Activated CD8-positive, alpha-beta memory T cell treated with anti-CD3 and anti-CD28 coated beads, Interleukin-2, amount 10 ng/mL, durations not matched to agents 7 days and 5 days (primary cell): ENCODE data around the gene NDUFB3. TPM values are rescaled to one million over a fixed set of nuclear protein-coding genes. Genes with fewer than 3 reads are reported as not detected.
A peak's percentile ranks its signal among the peaks of the same experiment; 100 is the strongest.

Experiments used
- ATAC-seq: fragments of 150-1000 bp; cut with Tn5 transposase; one replicate; pipeline ENCODE4 v1.10.0; 2021; ENCODE audit warnings: moderate library complexity
- CTCF ChIA-PET: fragments of 350-600 bp; sonication (Branson Sonifier 250); formaldehyde crosslinking; loops from one replicate; lab custom pipeline; 2021; ENCODE audit warnings: antibody characterized with exemption; lab: Charles Lee
- DNase-seq: peaks from one replicate; pipeline ENCODE4 v3.0.0-alpha.2; 2020
- H3K27ac Mint-ChIP-seq: one replicate; pipeline ENCODE4 v1.8.0; 2021; ENCODE audit warnings: mild to moderate bottlenecking, mixed read lengths
- H3K27me3 Mint-ChIP-seq: one replicate; pipeline ENCODE4 v1.8.0; 2021; ENCODE audit warnings: mixed read lengths
- H3K36me3 Mint-ChIP-seq: one replicate; pipeline ENCODE4 v1.8.0; 2021; ENCODE audit warnings: mild to moderate bottlenecking, mixed read lengths
- H3K4me1 Mint-ChIP-seq: one replicate; pipeline ENCODE4 v1.8.0; 2021; ENCODE audit warnings: mixed read lengths
- H3K4me3 Mint-ChIP-seq: one replicate; pipeline ENCODE4 v1.8.0; 2021; ENCODE audit warnings: mild to moderate bottlenecking, moderate library complexity, mixed read lengths
- H3K9me3 Mint-ChIP-seq: one replicate; pipeline ENCODE4 v1.8.0; 2022; ENCODE audit warnings: low read depth, mixed read lengths
- total RNA-seq, 2 experiments: library from RNA; stranded (reverse); gene quantifications; one replicate each; pipeline ENCODE4 v1.2.3, GENCODE V29; 2021

Gene NDUFB3
- total RNA-seq, 2 experiments from 2014 or later = 116 to 141 TPM

DNA sequence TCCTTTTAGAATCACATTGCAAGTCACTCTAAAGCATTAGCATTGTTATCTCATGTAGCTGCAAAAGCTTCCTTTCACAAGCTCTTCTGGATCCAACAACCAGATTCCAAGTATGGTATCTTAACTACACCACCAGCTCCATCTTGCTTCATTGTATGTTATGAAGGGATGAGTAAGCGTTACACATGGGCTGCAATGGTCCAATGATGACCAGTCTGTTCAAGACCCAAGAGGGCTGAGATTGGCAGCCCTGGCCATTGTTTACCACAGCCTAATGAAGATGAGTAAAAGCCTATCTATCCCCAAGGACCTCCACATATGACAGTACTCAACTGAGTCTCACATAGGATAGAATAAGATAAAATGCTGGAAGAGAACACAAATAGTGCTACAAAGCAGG lies 50.5 kb downstream of the NDUFB3 start:
- peak overlapping the region; percentile 95 for H3K4me3 Mint-ChIP-seq
- ATAC-seq (no peak), DNase-seq (peak; percentile 63)
- no peaks in the 10 kb centered on the region for H3K9me3 Mint-ChIP-seq
- H3K27ac Mint-ChIP-seq = peak overlapping the region; percentile 90
- peaks cover 65% of the 10 kb centered on the region for H3K36me3 Mint-ChIP-seq
- CTCF ChIA-PET = interaction anchor here (1.0 to 4.0 kb wide), 5 partner anchors 9 to 110 kb away, joined by 3 to 34 read pairs (median 7); no protein-coding TSS in a partner anchor
- H3K27me3 Mint-ChIP-seq = no peaks in the 10 kb centered on the region
- peaks cover 60% of the 10 kb centered on the region for H3K4me1 Mint-ChIP-seq

DNA sequence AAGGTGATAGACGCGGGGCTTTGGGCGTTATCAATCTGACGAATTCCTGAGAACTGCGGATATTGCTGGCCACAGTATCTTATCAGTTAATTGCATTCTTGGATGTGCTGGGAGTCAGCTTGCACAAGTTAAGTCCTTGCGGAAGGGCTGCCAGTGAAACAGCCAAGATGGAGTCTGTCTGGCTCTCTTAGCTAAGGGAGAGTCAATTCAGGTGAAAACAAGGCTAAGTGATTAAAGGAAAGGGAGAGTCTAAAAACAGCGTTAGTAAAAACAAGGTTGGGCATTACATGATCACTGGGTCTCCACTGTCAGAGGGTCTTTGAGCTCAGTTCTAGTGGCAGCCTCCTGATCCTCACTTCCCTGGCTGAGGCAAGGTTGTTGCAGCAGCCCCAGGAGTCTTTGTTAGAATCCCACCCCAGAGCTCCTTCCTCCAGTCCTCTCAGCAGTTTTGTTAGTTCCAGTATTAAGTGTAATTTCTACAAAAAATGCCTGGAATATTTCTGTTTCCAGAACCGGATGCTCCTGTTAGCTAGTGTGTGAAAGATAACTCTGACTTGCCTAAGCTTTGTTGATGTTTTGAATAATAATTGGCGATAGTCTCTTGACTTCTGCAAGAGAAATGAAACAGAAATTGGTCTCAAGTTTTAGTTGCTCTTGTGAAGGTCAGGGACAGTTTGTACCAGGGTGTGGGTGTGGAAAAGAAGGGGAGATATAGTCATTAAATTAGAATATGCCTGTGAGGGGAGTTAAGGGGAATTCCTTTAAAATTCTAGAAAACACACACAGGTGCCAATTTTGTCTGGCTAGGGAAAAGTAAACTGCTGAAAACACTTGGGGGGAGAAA lies 54.7 kb downstream of the NDUFB3 start:
- Mint-ChIP-seq H3K4me3 (peak overlapping the region; percentile 95), H3K4me1 (peaks cover 86% of the 10 kb centered on the region), H3K36me3 (peaks cover 65% of the 10 kb centered on the region), H3K27ac (peak overlapping the region; percentile 90), H3K27me3 (no peaks in the 10 kb centered on the region), H3K9me3 (no peaks in the 10 kb centered on the region)
- CTCF ChIA-PET = interaction anchor here (0.8 to 1.9 kb wide), 5 partner anchors 25 to 163 kb away, joined by 3 to 5 read pairs (median 3); partner anchors contain the start of gene ORC2
- DNase-seq (no peak), ATAC-seq (no peak)

DNA sequence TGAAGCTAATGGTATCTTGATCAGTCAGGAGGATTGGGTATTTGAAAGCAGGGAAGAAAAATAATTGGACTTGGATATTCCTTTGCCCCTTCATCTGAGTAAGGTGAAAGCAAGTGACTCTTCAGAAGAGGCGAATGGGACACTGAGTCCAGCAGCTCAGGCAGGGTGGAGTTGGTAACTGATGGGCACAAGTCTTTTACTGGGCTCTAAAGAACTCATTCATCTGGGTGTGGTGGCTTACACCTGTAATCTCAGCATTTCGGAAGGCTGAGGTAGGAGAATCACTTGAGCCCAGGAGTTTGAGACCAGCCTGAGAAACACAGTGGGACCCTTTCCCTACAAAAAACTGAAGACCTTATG lies 55.3 kb downstream of the NDUFB3 start:
- ATAC-seq = no peak
- H3K4me3 Mint-ChIP-seq = peak overlapping the region; percentile 95
- CTCF ChIA-PET = interaction anchor here (0.8 to 1.9 kb wide), 4 partner anchors 24 to 133 kb away, joined by 3 to 5 read pairs (median 4); no protein-coding TSS in a partner anchor
- H3K4me1 Mint-ChIP-seq = peaks cover 85% of the 10 kb centered on the region
- peaks cover 64% of the 10 kb centered on the region for H3K36me3 Mint-ChIP-seq
- H3K9me3 Mint-ChIP-seq = no peaks in the 10 kb centered on the region
- DNase-seq = peak; percentile 48
- H3K27ac Mint-ChIP-seq = peak overlapping the region; percentile 90
- H3K27me3 Mint-ChIP-seq = no peaks in the 10 kb centered on the region

DNA sequence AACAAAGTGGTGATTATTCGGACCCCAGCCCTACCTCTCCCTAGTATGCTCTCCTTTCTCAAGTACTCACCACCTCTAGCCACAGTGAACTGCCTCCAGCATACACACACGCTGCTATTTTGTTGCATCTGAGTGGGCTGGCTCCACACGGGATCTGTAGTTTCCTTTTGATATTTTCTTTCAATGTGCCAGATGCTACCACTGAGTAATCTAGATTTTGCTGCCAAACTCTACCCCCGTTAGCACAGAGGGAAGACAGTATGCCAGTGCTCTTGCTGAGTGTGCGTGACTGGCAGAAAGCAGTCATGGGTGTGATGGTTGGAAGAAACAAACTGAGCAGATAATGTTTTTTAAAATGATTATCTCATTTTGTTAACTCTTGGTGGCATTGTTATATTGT lies 55.8 kb downstream of the NDUFB3 start:
- peaks cover 62% of the 10 kb centered on the region for H3K36me3 Mint-ChIP-seq
- H3K27me3 Mint-ChIP-seq = no peaks in the 10 kb centered on the region
- CTCF ChIA-PET = interaction anchor here (0.8 to 1.9 kb wide), 3 partner anchors 24 to 55 kb away, joined by 3 to 5 read pairs (median 4); no protein-coding TSS in a partner anchor

DNA sequence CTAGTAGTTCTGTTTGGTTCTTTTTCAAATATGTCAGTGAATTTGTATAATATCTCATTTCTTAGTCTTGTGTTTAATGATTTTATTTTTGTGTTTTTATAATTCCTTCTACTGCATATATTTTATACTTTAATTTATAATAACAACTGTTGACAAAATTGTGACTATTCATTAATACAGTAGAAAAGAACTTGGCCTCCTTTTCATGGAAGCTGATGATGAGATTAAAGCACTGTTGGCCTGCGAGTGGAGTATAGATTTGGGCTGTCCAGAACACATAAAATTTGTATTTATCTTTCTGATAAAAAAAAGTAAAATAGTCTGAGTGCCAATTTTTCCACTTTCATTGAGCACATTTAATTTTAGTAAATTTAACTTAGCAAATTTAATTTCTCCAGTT lies 56.2 kb downstream of the NDUFB3 start:
- DNase-seq = no peak
- H3K4me1 Mint-ChIP-seq = peaks cover 85% of the 10 kb centered on the region
- CTCF ChIA-PET = interaction anchor here (0.9 to 6.3 kb wide), 4 partner anchors 10 to 104 kb away, joined by 4 to 62 read pairs (median 7); partner anchors contain the start of genes CASP10 and CFLAR
- no peak for ATAC-seq
- no peak overlapping the region for H3K4me3 Mint-ChIP-seq
- peak overlapping the region; percentile 90 for H3K27ac Mint-ChIP-seq
- H3K36me3 Mint-ChIP-seq = peaks cover 62% of the 10 kb centered on the region
- no peaks in the 10 kb centered on the region for H3K27me3 Mint-ChIP-seq
- H3K9me3 Mint-ChIP-seq = no peaks in the 10 kb centered on the region

More for the DNA sequence above, 55.8 kb downstream of the NDUFB3 start:
- DNase-seq (peak; percentile 66), ATAC-seq (peak; percentile 20)
- Mint-ChIP-seq H3K27ac (peak overlapping the region; percentile 90), H3K9me3 (no peaks in the 10 kb centered on the region), H3K4me1 (peaks cover 85% of the 10 kb centered on the region), H3K4me3 (peak overlapping the region; percentile 95)

DNA sequence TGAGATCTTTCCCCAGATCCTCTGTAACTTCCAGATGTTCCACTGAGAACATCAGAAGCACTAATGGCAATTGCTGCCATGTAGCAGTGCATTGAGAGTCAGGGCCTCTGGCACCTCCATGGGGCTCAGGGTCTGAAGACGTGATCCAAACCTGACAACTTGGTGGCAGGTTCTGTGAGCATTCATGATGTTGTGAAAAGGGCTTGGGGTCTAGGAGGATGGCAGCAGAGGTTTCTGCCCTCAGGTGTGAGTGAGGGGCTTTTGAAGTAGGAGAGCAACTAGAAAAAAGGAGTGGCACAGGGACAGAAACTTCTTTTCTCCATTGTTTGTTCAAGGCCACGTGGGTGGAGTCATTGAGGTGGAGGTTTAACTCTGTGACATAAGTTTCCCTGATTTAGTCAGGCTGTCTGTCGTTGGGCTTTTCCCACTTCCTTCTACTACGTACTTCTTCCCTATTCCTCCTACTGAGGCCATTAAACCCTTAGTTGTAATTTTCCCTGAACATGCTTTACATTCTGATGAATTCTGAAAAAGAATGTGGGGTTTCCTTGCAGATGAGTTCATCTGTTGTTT lies 57.2 kb downstream of the NDUFB3 start:
- CTCF ChIA-PET = interaction anchor here (0.9 to 6.3 kb wide), 7 partner anchors 11 to 131 kb away, joined by 3 to 62 read pairs (median 6); partner anchors contain the start of genes CASP10, CASP8 and CFLAR
- H3K27me3 Mint-ChIP-seq = no peaks in the 10 kb centered on the region
- H3K27ac Mint-ChIP-seq = peak overlapping the region; percentile 96
- H3K4me1 Mint-ChIP-seq = peaks cover 83% of the 10 kb centered on the region
- H3K9me3 Mint-ChIP-seq = no peaks in the 10 kb centered on the region
- peak; percentile 62 for DNase-seq
- ATAC-seq = peak; percentile 4
- peak overlapping the region; percentile 77 for H3K4me3 Mint-ChIP-seq
- H3K36me3 Mint-ChIP-seq = peaks cover 60% of the 10 kb centered on the region

DNA sequence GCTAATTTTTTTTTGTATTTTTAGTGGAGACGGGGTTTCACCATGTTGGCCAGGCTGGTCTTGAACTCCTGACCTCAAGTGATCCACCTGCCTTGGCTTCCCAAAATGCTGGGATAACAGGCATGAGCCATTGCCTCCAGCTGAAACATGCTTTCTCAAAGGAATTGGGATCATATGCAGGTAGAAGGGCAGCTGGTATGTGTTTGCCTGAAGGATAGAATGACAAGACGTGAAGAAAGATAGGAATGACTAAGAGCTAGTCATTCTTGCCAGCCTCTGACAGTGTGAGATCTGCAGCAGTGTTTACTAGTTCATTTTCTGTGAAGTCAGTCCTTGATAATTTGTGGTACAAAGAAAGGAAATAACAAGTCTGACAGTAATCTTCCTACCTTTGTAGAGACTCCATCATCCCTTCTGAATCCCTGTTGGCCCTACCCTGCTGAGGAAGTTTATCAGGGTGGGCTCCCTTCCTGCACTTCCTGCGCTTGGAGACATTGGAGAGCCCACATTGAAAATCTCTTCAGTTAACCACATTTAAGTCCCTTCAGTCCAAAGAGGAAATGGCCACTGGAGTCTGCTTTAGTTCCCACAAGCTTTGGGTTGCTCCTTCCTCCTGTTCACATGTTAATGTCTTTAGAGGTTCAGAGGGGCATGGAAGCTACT lies 58.9 kb downstream of the NDUFB3 start:
- Mint-ChIP-seq H3K9me3 (no peaks in the 10 kb centered on the region), H3K4me3 (peak overlapping the region; percentile 77), H3K36me3 (peaks cover 53% of the 10 kb centered on the region), H3K27ac (peak overlapping the region; percentile 96), H3K4me1 (peaks cover 76% of the 10 kb centered on the region), H3K27me3 (no peaks in the 10 kb centered on the region)
- peak; percentile 58 for ATAC-seq
- CTCF ChIA-PET = interaction anchor here (0.8 to 6.3 kb wide), 11 partner anchors 9 to 229 kb away, joined by 3 to 62 read pairs (median 4); partner anchors contain the start of genes CASP8 and CFLAR
- DNase-seq = peak; percentile 70

DNA sequence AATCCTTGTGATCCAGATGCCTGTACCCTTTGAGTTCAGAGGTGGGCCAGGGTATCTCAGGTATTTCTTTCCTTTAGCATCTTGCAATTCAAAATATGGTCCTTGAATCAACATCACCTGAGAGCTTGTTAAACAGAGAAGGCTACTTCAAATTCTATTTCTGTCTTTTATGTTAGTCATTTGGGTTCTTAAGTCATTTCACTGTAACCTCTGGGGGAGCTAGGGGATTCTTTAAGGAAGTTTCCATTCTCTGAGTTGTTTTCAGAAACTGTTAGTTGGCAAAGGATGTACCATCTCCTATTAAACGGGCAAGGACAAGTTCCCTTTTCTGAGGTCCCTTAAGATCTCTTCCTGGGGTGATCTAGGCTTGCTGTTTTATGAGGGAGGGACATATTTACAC lies 60.7 kb downstream of the NDUFB3 start:
- Mint-ChIP-seq H3K27ac (peak overlapping the region; percentile 73), H3K4me1 (peaks cover 71% of the 10 kb centered on the region), H3K4me3 (peak overlapping the region; percentile 60), H3K27me3 (no peaks in the 10 kb centered on the region), H3K36me3 (peaks cover 61% of the 10 kb centered on the region), H3K9me3 (no peaks in the 10 kb centered on the region)
- ATAC-seq (no peak), DNase-seq (no peak)
- CTCF ChIA-PET = interaction anchor here (0.7 to 6.3 kb wide), 9 partner anchors 9 to 132 kb away, joined by 3 to 62 read pairs (median 4); partner anchors contain the start of gene CFLAR

Other genes with a start within 250 kb of the NDUFB3 start
- 100 to 1,000 TPM; 129 to 130 TPM for gene CLK1, start 207.3 kb upstream of the NDUFB3 start, total RNA-seq
- 10 to 100 TPM; 40.2 to 41.5 TPM for gene PPIL3, start 182.9 kb upstream of the NDUFB3 start, total RNA-seq
- gene NIF3L1, start 182.6 kb upstream of the NDUFB3 start, total RNA-seq = 10 to 100 TPM; 28.3 to 37.6 TPM
- 10 to 100 TPM; 54.8 to 57.8 TPM for gene ORC2, start 108.3 kb upstream of the NDUFB3 start, total RNA-seq
- gene HYCC2, start 330 bp upstream of the NDUFB3 start, total RNA-seq = 10 to 100 TPM; 33.4 to 37.2 TPM
- gene CFLAR, start 44.2 kb downstream of the NDUFB3 start, total RNA-seq = 100 to 1,000 TPM; 193 to 242 TPM
- 10 to 100 TPM; 26.6 to 37.4 TPM for gene CASP10, start 111.1 kb downstream of the NDUFB3 start, total RNA-seq
- gene CASP8, start 188.5 kb downstream of the NDUFB3 start, total RNA-seq = 10 to 100 TPM; 77.3 to 90.0 TPM